Astrocyte (in vitro differentiated cells and primary cell): ENCODE measurements around the gene MDK. TPM values are rescaled to one million over a fixed set of nuclear protein-coding genes. Genes with fewer than 3 reads are reported as not detected.

ENCODE experiments used
- DNase-seq: peaks from one replicate; pipeline ENCODE4 v3.0.0-alpha.2; 2010; ENCODE audit warnings: low read depth
- FAIRE-seq: peaks from 2 replicates; lab custom pipeline; 2011; peaks lifted over from hg19 to GRCh38; lab: Jason Lieb, UNC
- H2AFZ ChIP-seq: 2 replicates; pipeline ENCODE4 v1.6.0; 2012; ENCODE audit warnings: low read depth, low read length, inconsistent platforms
- H3K27ac ChIP-seq: 2 replicates; pipeline ENCODE4 v1.5.1; 2011; ENCODE audit warnings: low read depth, low read length, inconsistent platforms
- H3K27me3 ChIP-seq: 2 replicates; pipeline ENCODE4 v1.6.0; 2011; ENCODE audit warnings: low read length, inconsistent platforms; ENCODE audit not compliant: insufficient read depth
- H3K36me3 ChIP-seq: 2 replicates; pipeline ENCODE4 v1.5.1; 2011; ENCODE audit warnings: low read length, inconsistent platforms; ENCODE audit not compliant: insufficient read depth
- H3K4me1 ChIP-seq: 2 replicates; pipeline ENCODE4 v1.5.1; 2011; ENCODE audit warnings: low read length, inconsistent platforms; ENCODE audit not compliant: insufficient read depth
- H3K4me2 ChIP-seq: 2 replicates; pipeline ENCODE4 v1.6.0; 2012; ENCODE audit warnings: low read length, inconsistent platforms
- H3K4me3 ChIP-seq: 2 replicates; pipeline ENCODE4 v1.5.1; 2011; ENCODE audit warnings: low read depth, mild to moderate bottlenecking, low read length, inconsistent platforms; ENCODE audit not compliant: insufficient read depth
- H3K79me2 ChIP-seq: 2 replicates; pipeline ENCODE4 v1.6.0; 2012; ENCODE audit warnings: mild to moderate bottlenecking, low read length, inconsistent platforms; ENCODE audit not compliant: insufficient read depth
- H3K9ac ChIP-seq: 2 replicates; pipeline ENCODE4 v1.6.0; 2012; ENCODE audit warnings: mild to moderate bottlenecking, low read length, inconsistent platforms
- H3K9me3 ChIP-seq: 2 replicates; pipeline ENCODE4 v1.5.1; 2012; ENCODE audit warnings: low read depth, mild to moderate bottlenecking, low read length, inconsistent platforms; ENCODE audit not compliant: insufficient read depth
- H4K20me1 ChIP-seq: 2 replicates; pipeline ENCODE4 v1.6.0; 2012; ENCODE audit warnings: low read length, inconsistent platforms; ENCODE audit not compliant: insufficient read depth
- H3K27ac Mint-ChIP-seq: one replicate; pipeline ENCODE4 v1.8.0; 2021; ENCODE audit warnings: mild to moderate bottlenecking, mixed read lengths; ENCODE audit not compliant: unreplicated experiment
- H3K27me3 Mint-ChIP-seq: one replicate; pipeline ENCODE4 v1.8.0; 2021; ENCODE audit warnings: low read depth, mixed read lengths; ENCODE audit not compliant: unreplicated experiment
- H3K36me3 Mint-ChIP-seq: one replicate; pipeline ENCODE4 v1.8.0; 2021; ENCODE audit warnings: low read depth, mixed read lengths; ENCODE audit not compliant: unreplicated experiment
- H3K4me1 Mint-ChIP-seq: one replicate; pipeline ENCODE4 v1.8.0; 2021; ENCODE audit warnings: low read depth, mixed read lengths; ENCODE audit not compliant: unreplicated experiment
- H3K4me3 Mint-ChIP-seq: one replicate; pipeline ENCODE4 v1.8.0; 2021; ENCODE audit warnings: mild to moderate bottlenecking, moderate library complexity, mixed read lengths; ENCODE audit not compliant: unreplicated experiment
- H3K9me3 Mint-ChIP-seq: one replicate; pipeline ENCODE4 v1.8.0; 2021; ENCODE audit warnings: mild to moderate bottlenecking, mixed read lengths; ENCODE audit not compliant: unreplicated experiment
- CTCF ChIP-seq: IDR thresholded peaks from 2 replicates; pipeline ENCODE4 v1.5.1; 2011; ENCODE audit warnings: low read depth, mild to moderate bottlenecking, inconsistent platforms, low read length, moderate library complexity; ENCODE audit not compliant: insufficient read depth
- EZH2 ChIP-seq: IDR thresholded peaks from 2 replicates; pipeline ENCODE4 v1.6.1; 2012; ENCODE audit warnings: mild to moderate bottlenecking, low read length, inconsistent platforms; ENCODE audit not compliant: insufficient read depth
- total RNA-seq: library from RNA; stranded (reverse); gene quantifications from 2 replicates; pipeline ENCODE4 v1.2.1, GENCODE V29; 2021

Gene MDK
- total RNA-seq, 1 donor from 2014 or later = 325 TPM

- Mint-ChIP-seq H3K36me3 (no peaks in the 10 kb centered on the region), H3K4me1 (peaks cover 11% of the 10 kb centered on the region), H3K4me3 (no peak overlapping the region), H3K27ac (no peak overlapping the region), H3K27me3 (peaks cover 17% of the 10 kb centered on the region), H3K9me3 (no peaks in the 10 kb centered on the region)
- H3K4me1 ChIP-seq = peaks cover 8% of the 10 kb centered on the region
- H3K79me2 ChIP-seq = no peaks in the 10 kb centered on the region
- H3K36me3 ChIP-seq = no peaks in the 10 kb centered on the region
- H3K4me3 ChIP-seq = no peak overlapping the region
- H3K27ac ChIP-seq = no peak overlapping the region
- H3K9me3 ChIP-seq = no peaks in the 10 kb centered on the region
- H3K4me2 ChIP-seq = no peak overlapping the region
- no peak for DNase-seq
- no peak for FAIRE-seq
- peaks cover 13% of the 10 kb centered on the region for H3K27me3 ChIP-seq
- H3K9ac ChIP-seq = no peak overlapping the region
- no peaks in the 10 kb centered on the region for H4K20me1 ChIP-seq
- TF ChIP-seq CTCF = no peak
- TF ChIP-seq EZH2 = no peak
- H2AFZ ChIP-seq = no peak overlapping the region
Observed at GRCh38 chr11:46337626-46338345, 43.7 kb upstream of the MDK start.

- peak overlapping the region; percentile 6 for H2AFZ ChIP-seq
- no peak overlapping the region for H3K4me3 ChIP-seq
- no peaks in the 10 kb centered on the region for H3K9me3 Mint-ChIP-seq
- peak overlapping the region; percentile 74 for H3K4me2 ChIP-seq
- DNase-seq (no peak), FAIRE-seq (no peak)
- TF ChIP-seq EZH2 = no peak
- no peak for TF ChIP-seq CTCF
- no peaks in the 10 kb centered on the region for H3K9me3 ChIP-seq
- no peaks in the 10 kb centered on the region for H3K79me2 ChIP-seq
- H4K20me1 ChIP-seq = no peaks in the 10 kb centered on the region
- peak overlapping the region; percentile 36 for H3K27ac Mint-ChIP-seq
- H3K9ac ChIP-seq = no peak overlapping the region
- H3K4me1 ChIP-seq = peaks cover 8% of the 10 kb centered on the region
- H3K27ac ChIP-seq = no peak overlapping the region
- H3K4me1 Mint-ChIP-seq = peaks cover 16% of the 10 kb centered on the region
- no peak overlapping the region for H3K4me3 Mint-ChIP-seq
- H3K36me3 Mint-ChIP-seq = no peaks in the 10 kb centered on the region
- H3K27me3 ChIP-seq = peaks cover 8% of the 10 kb centered on the region
- peaks cover 15% of the 10 kb centered on the region for H3K27me3 Mint-ChIP-seq
- H3K36me3 ChIP-seq = no peaks in the 10 kb centered on the region
Observed at GRCh38 chr11:46338636-46338987, 42.9 kb upstream of the MDK start.

GRCh38 chr11:46338988-46339666 lies 42.3 kb upstream of the MDK start:
- H3K4me3 ChIP-seq = no peak overlapping the region
- H3K9me3 Mint-ChIP-seq = no peaks in the 10 kb centered on the region
- H3K4me1 Mint-ChIP-seq = peaks cover 18% of the 10 kb centered on the region
- H3K27ac ChIP-seq = no peak overlapping the region
- peaks cover 8% of the 10 kb centered on the region for H3K4me1 ChIP-seq
- H4K20me1 ChIP-seq = no peaks in the 10 kb centered on the region
- peak overlapping the region; percentile 6 for H2AFZ ChIP-seq
- no peak overlapping the region for H3K9ac ChIP-seq
- no peak for TF ChIP-seq EZH2
- TF ChIP-seq CTCF = no peak
- H3K27me3 Mint-ChIP-seq = peaks cover 10% of the 10 kb centered on the region
- no peak overlapping the region for H3K27ac Mint-ChIP-seq
- H3K36me3 Mint-ChIP-seq = no peaks in the 10 kb centered on the region
- no peaks in the 10 kb centered on the region for H3K9me3 ChIP-seq
- no peak for DNase-seq
- H3K36me3 ChIP-seq = no peaks in the 10 kb centered on the region
- H3K4me3 Mint-ChIP-seq = no peak overlapping the region
- H3K4me2 ChIP-seq = peak overlapping the region; percentile 74
- peaks cover 3% of the 10 kb centered on the region for H3K27me3 ChIP-seq
- no peak for FAIRE-seq
- no peaks in the 10 kb centered on the region for H3K79me2 ChIP-seq
